NCI-H446 (cell line): Measurements from ENCODE around the gene PSEN2.
"Not testable (repeated sequence)": the region's sequence is repeated elsewhere in the genome, so short reads cannot be mapped to it uniquely, and the experiment has no call there.

Source experiments
- DNase-seq, 2 experiments: peaks; one replicate each; lab custom pipeline; 2025; lab: John Stamatoyannopoulos, UW

The PSEN2 gene

DNA sequence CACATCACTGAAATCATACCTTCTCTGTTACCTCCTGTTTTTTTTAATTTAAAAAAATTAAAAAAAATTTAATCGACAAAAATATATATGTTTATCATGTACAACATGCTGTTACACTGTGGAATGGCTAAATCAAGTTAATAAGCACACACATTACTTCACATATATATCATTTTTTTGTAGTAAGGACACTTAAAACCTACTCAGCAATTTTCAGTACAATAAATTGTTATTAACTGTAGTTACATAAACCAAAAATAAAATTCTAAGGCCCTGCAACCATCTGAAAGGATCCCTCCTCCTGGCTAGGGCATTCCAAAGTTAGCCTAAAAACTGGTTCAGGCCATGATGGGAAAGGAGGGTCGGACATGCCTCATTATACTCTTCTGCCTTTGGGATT is 46.1 kb downstream of the PSEN2 start:
- no peak for DNase-seq

DNA sequence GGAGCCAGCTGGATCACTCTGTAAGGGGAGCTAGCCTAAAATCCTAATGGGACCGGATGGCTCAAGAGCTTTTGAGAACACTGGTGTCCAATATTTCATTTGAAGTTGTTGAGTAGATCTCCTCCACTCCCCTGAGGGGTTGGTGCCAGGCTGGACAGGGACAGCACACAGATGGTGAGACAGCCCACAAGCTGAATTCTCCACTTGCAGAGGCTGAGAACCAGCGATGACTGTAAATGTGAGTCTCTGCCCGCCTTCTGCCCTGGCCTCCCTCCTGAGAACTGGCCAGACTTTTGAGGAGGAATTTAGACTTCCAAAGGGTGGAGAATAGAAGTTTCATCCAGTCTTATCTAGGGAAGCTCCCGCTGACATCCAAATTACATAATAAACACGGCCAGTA is 49.2 kb downstream of the PSEN2 start:
- no peak for DNase-seq

DNA sequence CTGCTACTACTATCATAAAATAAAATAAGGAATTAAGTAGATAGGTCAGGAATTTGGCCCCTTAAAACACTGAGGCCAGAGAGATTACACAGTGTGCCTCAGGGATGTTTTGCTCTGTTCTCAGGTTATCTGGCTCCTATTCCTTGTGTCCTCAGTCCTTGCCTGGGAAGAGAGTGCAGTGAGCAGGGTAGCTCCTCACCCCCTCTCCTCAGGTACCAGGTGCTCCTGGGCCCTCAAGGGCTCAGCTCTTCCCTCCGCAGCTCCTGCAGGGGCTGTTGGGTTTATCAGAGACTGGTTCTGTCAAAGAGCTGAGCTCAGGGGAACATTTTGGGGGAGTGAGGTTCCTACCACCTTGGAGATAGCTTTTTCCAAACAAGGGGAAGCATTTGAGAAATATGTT is 49.6 kb downstream of the PSEN2 start:
- no peak for DNase-seq

DNA sequence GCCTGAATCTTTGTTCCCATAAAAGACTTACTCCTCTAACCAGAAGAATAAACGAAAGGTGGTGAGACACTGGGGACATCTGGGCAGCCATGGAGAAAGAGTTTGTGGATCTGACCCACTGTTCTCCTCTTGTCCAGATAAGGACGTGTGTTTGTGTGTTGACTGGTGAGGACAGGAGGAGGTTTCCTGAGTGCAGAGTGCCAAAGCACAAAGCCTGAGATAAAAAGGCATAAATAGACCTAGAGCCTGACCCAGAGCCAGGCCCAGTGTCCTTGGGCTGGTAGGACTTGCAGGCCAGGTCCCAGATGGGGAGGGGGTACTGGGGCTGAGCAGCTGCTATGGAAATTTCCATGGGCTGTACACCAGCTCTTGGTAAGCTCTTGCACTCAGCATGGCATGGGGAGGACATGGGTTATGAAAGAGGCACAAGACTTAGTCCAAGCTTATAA is 50.1 kb downstream of the PSEN2 start:
- DNase-seq, result no peak

DNA sequence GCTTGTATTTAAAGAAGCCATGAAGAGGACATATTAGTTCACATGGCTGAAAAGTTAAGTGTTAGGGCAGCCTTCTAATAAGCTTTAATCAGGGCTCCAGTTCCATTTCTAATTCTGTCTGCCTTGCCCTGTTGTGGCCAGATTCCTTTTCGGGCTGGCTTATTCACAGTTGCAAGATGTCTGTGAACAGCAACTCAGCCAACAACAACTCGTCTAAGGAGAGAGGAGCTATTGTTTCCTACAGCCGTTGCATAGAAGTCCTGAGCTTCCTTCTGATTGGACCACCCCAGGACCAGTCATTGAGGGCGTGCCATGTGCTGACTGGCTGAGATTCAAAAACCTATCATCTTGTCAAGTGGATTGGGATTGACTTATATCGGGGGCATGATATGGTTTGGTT is 51.1 kb downstream of the PSEN2 start:
- no peak for DNase-seq

DNA sequence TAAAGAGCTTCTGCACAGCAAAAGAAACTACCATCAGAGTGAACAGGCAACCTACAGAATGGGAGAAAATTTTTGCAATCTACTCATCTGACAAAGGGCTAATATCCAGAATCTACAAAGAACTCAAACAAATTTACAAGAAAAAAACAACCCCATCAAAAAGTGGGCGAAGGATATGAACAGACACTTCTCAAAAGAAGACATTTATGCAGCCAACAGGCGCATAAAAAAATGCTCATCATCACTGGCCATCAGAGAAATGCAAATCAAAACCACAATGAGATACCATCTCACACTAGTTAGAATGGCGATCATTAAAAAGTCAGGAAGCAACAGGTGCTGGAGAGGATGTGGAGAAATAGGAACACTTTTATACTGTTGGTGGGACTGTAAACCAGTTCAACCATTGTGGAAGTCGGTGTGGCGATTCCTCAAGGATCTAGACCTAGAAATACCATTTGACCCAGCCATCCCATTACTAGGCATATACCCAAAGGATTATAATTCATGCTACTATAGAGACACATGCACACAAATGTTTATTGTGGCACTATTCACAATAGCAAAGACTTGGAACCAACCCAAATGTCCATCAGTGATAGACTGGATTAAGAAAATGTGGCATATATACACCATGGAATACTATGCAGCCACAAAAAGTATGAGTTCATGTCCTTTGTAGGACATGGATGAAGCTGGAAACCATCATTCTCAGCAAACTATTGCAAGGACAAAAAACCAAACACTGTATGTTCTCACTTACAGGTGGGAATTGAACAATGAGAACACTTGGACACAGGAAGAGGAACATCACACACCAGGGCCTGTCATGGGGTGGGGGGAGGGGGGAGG is 59.1 kb downstream of the PSEN2 start:
- not testable (repeated sequence) for DNase-seq

DNA sequence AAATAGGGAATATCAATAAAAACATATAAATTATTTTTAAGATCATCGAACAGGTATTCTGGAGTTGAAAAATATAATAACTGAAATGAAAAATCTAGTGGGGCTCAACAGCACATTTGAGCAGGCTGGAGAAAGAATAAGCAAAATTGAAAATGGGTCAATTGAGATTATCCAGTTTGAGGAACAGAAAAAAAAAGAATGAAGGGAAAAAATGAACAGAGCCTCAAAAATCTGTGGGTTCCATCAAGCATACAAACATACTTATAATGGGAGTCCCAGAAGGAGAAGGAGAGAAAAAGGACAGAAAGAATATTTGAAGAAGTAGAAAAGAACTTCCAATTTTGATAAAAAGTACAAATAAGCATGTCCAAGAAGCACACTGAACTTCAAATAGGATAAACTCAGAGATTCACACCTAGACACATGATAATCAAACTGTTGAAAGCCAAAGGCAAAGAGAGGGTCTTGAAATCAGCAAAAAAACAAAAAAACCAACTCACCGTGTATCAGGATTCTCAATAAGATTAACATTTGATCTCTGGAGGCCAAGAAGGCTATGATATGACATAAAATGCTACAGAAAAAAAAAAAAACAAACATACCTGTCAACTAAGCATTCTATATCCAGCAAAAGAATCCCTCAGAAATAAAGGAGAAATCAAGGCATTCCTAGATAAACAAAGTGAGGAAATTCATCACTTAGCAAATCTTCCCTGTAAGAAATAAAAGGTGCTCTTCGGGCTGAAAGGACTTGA is 64.2 kb downstream of the PSEN2 start:
- DNase-seq, result no peak

DNA sequence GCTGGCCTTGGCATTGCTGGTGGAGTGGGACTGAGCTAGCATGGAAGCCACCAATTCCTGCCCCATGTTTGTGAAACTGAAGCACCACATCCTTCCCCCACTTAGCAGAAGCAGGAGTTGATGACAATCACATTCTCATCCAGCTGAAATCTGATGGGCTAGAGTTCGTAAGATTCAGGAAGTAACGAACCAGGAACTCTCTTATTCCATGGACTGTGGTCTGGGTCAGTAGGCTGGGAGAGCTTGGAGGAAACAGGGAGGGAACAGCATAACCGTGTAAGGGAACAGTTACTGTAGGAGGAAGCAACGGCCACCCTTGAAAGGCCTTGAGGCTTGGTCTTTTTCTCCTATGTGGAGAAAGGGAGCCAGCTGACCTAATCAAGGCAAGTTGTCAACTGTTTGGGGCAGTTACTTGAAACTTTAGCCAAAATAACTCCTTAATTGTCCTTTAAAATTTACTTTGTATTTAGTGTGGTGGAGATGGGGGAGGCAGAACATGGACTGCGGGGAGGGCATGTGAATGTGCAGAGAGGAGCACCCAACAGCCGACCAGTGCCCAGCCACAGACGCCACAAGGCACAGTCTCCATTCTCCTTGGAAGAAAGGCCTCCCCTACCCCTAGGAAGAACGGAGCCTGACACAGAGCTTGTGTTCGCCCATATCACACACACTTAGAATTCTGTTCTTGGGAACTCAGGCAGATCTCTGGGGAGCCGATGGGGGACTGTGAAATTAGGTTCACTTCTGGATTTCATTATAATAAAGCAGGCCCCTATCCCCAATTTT is 67.7 kb downstream of the PSEN2 start:
- no peak for DNase-seq

DNA sequence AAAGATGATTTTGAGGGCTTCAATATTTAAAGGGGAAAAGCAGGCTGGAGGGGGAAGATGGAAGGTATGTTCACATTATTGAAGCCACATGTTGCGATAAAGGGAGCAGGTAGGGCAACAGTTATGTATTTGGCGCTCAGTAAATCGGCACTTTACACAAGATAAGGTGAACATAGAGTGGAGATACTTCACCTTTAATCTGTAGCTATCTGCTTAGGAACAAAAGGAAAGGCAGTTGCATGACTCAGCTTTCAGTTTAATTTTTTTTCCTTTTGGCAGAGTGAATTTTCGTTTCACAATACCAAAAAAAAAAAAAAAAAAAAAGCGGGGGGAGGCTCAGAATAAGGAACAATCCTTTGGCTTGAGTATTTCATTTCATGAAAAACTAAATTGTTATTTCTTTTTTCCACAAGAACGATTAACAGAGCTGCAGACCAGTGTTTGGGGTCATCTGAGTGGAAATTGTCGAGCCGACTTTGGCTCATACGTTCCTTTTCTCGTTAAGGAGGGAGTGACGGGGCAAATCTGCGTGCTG is 68.6 kb downstream of the PSEN2 start:
- no peak for DNase-seq

DNA sequence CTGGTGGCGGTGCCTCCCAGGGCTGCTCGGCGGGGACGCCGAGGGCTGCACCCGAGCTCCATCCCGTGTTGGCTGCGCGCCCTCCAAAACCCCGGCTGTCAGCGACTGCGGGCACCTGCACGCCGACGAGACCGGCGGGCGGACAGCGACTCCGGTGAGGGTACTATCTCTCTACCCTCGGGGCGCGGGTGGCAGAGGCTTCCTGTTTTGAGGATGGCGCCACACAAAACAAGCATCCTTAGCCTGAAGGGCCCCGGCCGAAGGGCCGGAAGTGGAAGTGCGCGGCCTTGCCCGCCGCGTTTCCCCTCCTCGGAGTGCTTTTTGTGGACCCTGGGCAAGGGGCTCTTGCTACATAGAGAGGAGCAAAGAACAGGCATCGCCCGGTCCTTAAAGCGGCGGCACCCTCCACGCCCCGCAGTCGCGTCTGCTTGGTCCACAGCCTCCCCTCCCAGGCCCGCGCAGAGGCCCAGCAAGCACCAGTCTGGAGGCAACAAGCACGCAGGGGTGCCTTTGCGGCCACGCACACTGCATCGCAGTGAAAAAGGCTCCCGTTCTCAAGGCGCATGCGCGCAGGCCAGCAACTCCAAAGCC is 69.1 kb downstream of the PSEN2 start:
- peak; percentile 63 to 87 for DNase-seq

DNA sequence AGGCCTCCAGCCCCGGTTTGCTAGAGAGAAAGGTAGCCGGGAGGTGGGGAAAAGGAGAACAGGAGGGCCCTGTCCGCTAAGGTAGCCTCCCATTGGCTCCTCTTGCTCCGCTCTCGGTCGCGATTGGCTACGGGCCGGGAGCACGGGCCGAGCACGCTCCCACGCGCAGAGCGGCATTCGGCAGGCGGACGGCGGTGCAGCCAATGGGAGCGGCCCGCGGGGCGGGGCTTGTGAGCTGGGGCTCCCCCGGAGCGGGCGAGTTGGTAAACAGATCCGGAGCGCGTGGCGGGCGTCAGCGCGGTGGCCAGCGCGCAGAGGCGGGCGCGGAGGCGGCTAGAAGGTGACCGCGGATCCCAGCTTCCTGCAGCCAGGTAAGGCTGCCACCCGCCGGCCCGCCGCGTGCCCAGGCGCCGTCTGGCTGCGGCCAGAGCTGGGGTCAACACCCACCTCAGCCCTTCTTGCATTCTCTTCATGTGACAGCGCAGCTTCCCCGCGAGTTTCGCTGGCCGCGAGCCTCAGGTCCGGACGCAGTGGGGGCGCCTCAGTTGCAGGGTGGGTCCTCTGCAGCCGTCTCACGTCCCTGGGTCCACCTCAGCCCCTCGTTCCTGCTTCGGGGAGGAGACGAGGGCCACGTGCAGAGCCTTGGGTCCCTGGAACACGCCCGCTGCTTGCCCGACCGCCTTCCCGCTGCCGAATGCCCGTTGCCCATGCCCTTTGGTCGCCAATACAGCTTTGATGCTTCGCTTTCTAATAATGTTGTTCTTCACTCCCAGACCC is 69.8 kb downstream of the PSEN2 start, which contains the start of gene COQ8A:
COQ8A (plus strand) TSS at position 266 of the 777 bp plus-strand sequence. CDS start 21,092 bp downstream, outside the sequence.
- DNase-seq, result peak; percentile 98 to 99

DNA sequence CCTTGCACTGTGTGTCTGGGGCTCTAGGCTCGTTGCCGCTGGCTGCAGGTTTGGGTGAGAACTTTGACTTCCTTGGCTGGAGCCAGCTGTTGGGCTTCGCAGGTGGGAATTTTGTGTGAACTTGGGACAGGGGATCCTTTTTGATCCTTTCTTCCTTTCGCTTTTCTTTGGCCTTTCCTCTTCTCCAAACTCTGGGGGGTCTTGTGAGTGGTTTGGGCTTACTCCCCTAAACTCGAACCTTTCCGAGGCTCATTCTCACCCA is 70.3 kb downstream of the PSEN2 start:
- DNase-seq, result no peak

DNA sequence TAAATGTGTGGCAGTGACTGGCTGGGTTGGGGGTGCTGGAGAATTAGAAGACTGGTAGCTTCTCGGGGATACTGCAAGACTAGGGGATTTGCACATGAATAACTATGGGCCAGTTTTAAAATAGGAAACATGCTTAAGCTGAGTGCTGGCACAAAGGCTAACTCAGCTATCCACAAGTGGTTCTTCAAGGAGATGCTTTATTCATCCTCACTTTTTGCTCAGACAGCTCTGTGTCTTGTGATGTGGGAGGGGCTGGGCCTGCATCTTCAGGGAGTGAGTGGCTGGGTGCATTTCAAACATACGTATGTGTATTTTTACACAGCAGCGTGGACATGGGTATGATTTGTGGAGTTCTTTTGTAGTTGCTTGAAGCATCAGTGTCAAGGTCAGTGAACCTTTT is 72.0 kb downstream of the PSEN2 start:
- no peak for DNase-seq

DNA sequence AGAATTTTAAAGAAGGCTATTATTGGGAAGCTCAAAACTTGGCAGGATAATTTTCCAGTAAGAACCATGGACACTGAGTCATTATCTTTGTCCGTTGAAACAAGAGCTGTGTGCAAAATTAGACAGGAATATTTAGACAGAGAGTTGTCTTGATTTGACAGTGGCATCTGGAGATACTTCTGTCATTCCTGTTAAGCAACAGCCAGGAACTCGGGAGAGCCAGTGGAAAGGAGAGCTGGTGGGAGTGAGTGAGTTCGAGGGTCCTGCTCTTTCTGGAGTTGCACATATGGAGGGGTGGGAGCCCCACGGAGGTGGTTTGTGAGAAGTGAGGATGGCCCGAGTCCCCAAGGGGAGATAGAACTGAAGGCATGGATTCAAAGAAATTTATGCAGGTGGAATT is 72.7 kb downstream of the PSEN2 start:
- DNase-seq, result no peak

DNA sequence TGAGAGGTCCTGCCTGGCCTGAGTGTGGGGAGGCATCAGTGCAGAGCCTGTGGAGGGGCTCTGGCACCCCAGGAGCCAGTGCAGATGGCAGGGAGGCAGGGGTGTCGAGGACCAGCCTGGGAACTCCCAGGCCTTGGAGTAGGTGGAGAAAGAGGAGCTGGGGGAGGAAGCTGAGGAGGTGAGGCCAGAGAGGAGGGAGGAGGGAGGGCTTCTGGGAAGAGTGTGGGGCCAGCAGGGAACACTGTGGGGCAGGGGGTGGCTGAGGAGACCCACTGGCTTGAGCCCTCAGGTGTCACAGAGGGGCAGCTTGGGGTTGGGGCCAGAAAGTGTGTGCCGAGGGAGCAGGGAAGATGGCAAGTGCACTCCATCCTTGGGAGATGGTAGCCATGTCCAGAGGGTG is 73.5 kb downstream of the PSEN2 start:
- DNase-seq, result no peak

DNA sequence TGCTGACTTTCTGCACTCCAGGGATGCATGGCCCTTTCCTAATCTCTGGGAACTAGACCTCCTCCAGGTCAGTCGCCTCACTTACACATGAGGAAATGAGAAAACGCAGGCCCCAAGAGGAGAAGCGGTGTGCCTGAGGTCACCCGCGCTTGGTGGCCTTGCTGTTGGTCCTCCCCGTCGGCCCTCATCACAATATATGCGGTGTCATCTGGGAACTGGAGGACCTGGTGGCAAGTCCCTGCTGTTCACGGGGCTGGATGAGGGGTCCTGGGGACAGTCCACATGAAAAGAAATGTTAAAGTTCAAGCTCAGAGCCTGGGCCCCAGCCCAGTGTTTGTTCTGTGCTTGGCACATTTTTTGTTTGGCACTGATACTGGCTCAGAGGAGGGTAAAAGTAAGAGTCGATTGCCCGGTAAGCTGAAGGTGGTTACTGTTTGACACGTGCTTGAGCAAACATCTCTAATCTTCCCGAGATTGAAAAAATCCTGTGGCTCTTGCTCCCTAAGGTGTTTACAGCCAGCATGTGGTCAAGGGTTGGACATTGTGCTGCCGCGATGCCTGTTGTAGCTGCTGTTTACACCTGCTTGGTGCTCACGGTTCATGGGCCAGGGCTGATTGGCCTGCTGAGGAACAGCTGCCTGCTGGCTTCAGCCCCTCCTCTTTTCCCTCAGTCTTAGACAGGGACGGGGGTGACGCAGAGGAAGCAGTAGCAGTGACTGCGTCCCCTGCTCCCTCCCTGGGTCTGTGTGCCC is 74.9 kb downstream of the PSEN2 start:
- peak in 1 of 2 experiments; percentile 23 for DNase-seq
